HPDE6-E6E7 (cell line): ENCODE results near the gene RPL27.
A peak's percentile ranks its signal among the peaks of the same experiment; 100 is the strongest.
"Not testable (repeated sequence)": the region's sequence is repeated elsewhere in the genome, so short reads cannot be mapped to it uniquely, and the experiment has no call there.

Source experiments
- DNase-seq: peaks from one replicate; pipeline ENCODE4 v3.0.0; 2011; ENCODE audit warnings: missing footprints; ENCODE audit errors: extremely low spot score

Gene RPL27

GRCh38 chr17:42997984-42998938 lies at the start of gene RPL27:
TSS of gene RPL27 (plus strand) at chr17:42998419. CDS start at chr17:42998751, 332 bp downstream.
- DNase-seq = peak; percentile 98

GRCh38 chr17:42950044-42950783 lies 48.0 kb upstream of the RPL27 start:
- no peak for DNase-seq

- DNase-seq = no peak
Observed at GRCh38 chr17:42953669-42954068, 44.5 kb upstream of the RPL27 start.

- peak; percentile 89 for DNase-seq
Observed at GRCh38 chr17:42964161-42964932, 33.9 kb upstream of the RPL27 start, which contains the start of gene AARSD1. TSS of gene AARSD1 (minus strand) at chr17:42964454. CDS start at chr17:42964440, 14 bp downstream.

- no peak for DNase-seq
Observed at GRCh38 chr17:42967925-42968324, 30.3 kb upstream of the RPL27 start.

GRCh38 chr17:42969001-42969581 lies 29.1 kb upstream of the RPL27 start:
- no peak for DNase-seq

GRCh38 chr17:42971589-42971988 lies 26.6 kb upstream of the RPL27 start:
- no peak for DNase-seq

GRCh38 chr17:42973323-42973722 lies 24.9 kb upstream of the RPL27 start:
- DNase-seq = not testable (repeated sequence)

- DNase-seq = no peak
Observed at GRCh38 chr17:42975265-42975664, 23.0 kb upstream of the RPL27 start.

- DNase-seq = not testable (repeated sequence)
Observed at GRCh38 chr17:42975701-42976100, 22.5 kb upstream of the RPL27 start.

GRCh38 chr17:42979511-42980273 lies 18.5 kb upstream of the RPL27 start, which contains the start of gene PTGES3L:
TSS of gene PTGES3L (minus strand) at chr17:42980080. CDS start at chr17:42980053, 27 bp downstream.
- no peak for DNase-seq

GRCh38 chr17:42980274-42980765 lies 17.9 kb upstream of the RPL27 start, which contains the start of gene RUNDC1:
TSS of gene RUNDC1 (plus strand) at chr17:42980565. CDS start at chr17:42980577, 12 bp downstream.
- DNase-seq = peak; percentile 89

- DNase-seq = peak; percentile 69
Observed at GRCh38 chr17:42980766-42981397, 17.3 kb upstream of the RPL27 start.

- no peak for DNase-seq
Observed at GRCh38 chr17:42982266-42982665, 16.0 kb upstream of the RPL27 start.

GRCh38 chr17:42985225-42985624 lies 13.0 kb upstream of the RPL27 start:
- DNase-seq = no peak

GRCh38 chr17:42989141-42989540 lies 9.1 kb upstream of the RPL27 start:
- DNase-seq = no peak

GRCh38 chr17:42989726-42990652 lies 8.2 kb upstream of the RPL27 start:
- DNase-seq = peak; percentile 44

GRCh38 chr17:42991471-42991870 lies 6.7 kb upstream of the RPL27 start:
- DNase-seq = no peak

GRCh38 chr17:42992872-42993271 lies 5.3 kb upstream of the RPL27 start:
- DNase-seq = no peak
